Mesendoderm (in vitro differentiated cells): ENCODE results near the gene SYMPK.

Experiments used
- DNase-seq: peaks from one replicate; pipeline ENCODE4 v3.0.0; 2013
- H2AK5ac ChIP-seq: 2 replicates; pipeline ENCODE4 v1.6.1; 2013; ENCODE audit warnings: low read length, inconsistent platforms
- H2BK120ac ChIP-seq: 2 replicates; pipeline ENCODE4 v1.6.1; 2013; ENCODE audit warnings: low read depth, mild to moderate bottlenecking, low read length, moderate library complexity, mixed read lengths
- H2BK15ac ChIP-seq: replicated peaks from 2 replicates; pipeline ENCODE4 v1.6.1; 2013; ENCODE audit warnings: low read depth, mild to moderate bottlenecking, moderate library complexity
- H2BK5ac ChIP-seq: 2 replicates; pipeline ENCODE4 v1.6.1; 2013; ENCODE audit warnings: low read length, inconsistent platforms
- H3K18ac ChIP-seq: 2 replicates; pipeline ENCODE4 v1.6.1; 2013; ENCODE audit warnings: mild to moderate bottlenecking, low read length, mixed read lengths
- H3K23ac ChIP-seq: one replicate; pipeline ENCODE4 v1.6.1; 2013; ENCODE audit warnings: low read length
- H3K27ac ChIP-seq: 2 replicates; pipeline ENCODE4 v1.5.1; 2013; ENCODE audit warnings: low read depth, mild to moderate bottlenecking, inconsistent platforms, low read length, moderate library complexity
- H3K27me3 ChIP-seq: 2 replicates; pipeline ENCODE4 v1.6.1; 2013; ENCODE audit warnings: low read length, control low read depth, mild to moderate bottlenecking, inconsistent platforms; ENCODE audit not compliant: insufficient read depth, poor library complexity
- H3K36me3 ChIP-seq: 2 replicates; pipeline ENCODE4 v1.6.1; 2013; ENCODE audit warnings: low read length, inconsistent platforms; ENCODE audit not compliant: control insufficient read depth, insufficient read depth
- H3K4ac ChIP-seq: one replicate; pipeline ENCODE4 v1.6.1; 2013; ENCODE audit warnings: low read depth, mild to moderate bottlenecking, low read length, moderate library complexity
- H3K4me1 ChIP-seq: 2 replicates; pipeline ENCODE4 v1.6.1; 2013; ENCODE audit warnings: low read depth, low read length, inconsistent platforms; ENCODE audit not compliant: control insufficient read depth
- H3K4me2 ChIP-seq: 2 replicates; pipeline ENCODE4 v1.6.1; 2013; ENCODE audit warnings: low read length
- H3K4me3 ChIP-seq: 2 replicates; pipeline ENCODE4 v1.5.1; 2013; ENCODE audit warnings: mild to moderate bottlenecking, low read length
- H3K56ac ChIP-seq: one replicate; pipeline ENCODE4 v1.6.1; 2013; ENCODE audit warnings: low read length
- H3K79me1 ChIP-seq: 2 replicates; pipeline ENCODE4 v1.6.1; 2013; ENCODE audit warnings: low read length, inconsistent platforms
- H3K79me2 ChIP-seq: 2 replicates; pipeline ENCODE4 v1.6.1; 2013; ENCODE audit warnings: mild to moderate bottlenecking, low read length; ENCODE audit not compliant: control insufficient read depth, insufficient read depth
- H3K9ac ChIP-seq: 2 replicates; pipeline ENCODE4 v1.6.1; 2013; ENCODE audit warnings: low read length, inconsistent platforms
- H4K5ac ChIP-seq: one replicate; pipeline ENCODE4 v1.6.1; 2013; ENCODE audit warnings: low read length
- H4K8ac ChIP-seq: one replicate; pipeline ENCODE4 v1.6.1; 2013; ENCODE audit warnings: low read depth, mild to moderate bottlenecking, control low read depth, low read length, moderate library complexity
- WGBS: extraction: QIAGEN DNeasy Blood & Tissue Kit; methylation state at CpG from one replicate; pipeline ENCODE4 v1.1.7; 2013; ENCODE audit warnings: low lambda C conversion rate, missing lambda C conversion rate; ENCODE audit not compliant: insufficient coverage; ENCODE audit errors: extremely low coverage; 5-methylcytosine and 5-hydroxymethylcytosine counted together

Gene SYMPK

DNA sequence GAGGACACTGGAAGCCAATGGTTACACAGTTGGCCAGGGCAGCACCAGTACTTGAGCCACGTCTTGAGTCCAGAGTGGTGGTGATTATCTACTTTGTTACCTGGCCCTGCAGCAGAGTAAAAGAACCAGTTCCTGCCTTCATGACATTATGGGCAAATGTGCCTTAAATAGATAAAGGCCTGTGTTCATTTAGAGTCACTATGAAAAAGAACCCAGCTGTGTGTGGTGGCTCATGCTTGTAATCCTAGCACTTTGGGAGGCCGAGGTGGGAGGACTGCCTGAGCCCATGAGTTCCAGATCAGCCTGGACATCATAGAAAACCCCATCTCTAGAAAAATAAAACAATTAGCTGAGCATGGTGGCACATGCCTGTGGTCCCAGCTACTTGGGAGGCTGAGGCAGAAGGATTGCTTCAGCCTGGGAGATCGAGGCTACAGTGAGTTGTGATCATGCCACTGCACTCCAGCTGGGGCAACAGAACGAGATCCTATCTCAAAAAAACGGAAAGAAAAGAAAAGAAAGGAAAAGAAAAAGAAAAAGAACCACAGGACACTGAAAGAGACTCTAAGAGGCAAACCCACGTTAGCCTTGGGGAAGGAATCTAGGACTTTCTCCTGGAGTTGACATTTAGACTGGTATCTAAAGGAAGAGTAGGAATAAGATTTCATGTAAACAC, 26.4 kb upstream of the SYMPK start:
- H3K4me3 ChIP-seq = no peak overlapping the region
- no peak overlapping the region for H2BK15ac ChIP-seq
- no peak overlapping the region for H3K18ac ChIP-seq
- peaks cover 2% of the 10 kb centered on the region for H3K79me1 ChIP-seq
- no peak for DNase-seq
- no peaks in the 10 kb centered on the region for H3K4me1 ChIP-seq
- no peak overlapping the region for H3K23ac ChIP-seq
- no peaks in the 10 kb centered on the region for H3K36me3 ChIP-seq
- H2AK5ac ChIP-seq = no peak overlapping the region
- no peak overlapping the region for H3K4ac ChIP-seq
- no peak overlapping the region for H4K5ac ChIP-seq
- no peak overlapping the region for H3K56ac ChIP-seq
- H3K4me2 ChIP-seq = no peak overlapping the region
- no peak overlapping the region for H2BK5ac ChIP-seq
- H3K27me3 ChIP-seq = no peaks in the 10 kb centered on the region
- peaks cover 5% of the 10 kb centered on the region for H3K79me2 ChIP-seq
- H4K8ac ChIP-seq = no peak overlapping the region
- no CpG with 5 or more reads among the region's 6 CpGs for WGBS
- no peak overlapping the region for H3K27ac ChIP-seq
- H2BK120ac ChIP-seq = no peak overlapping the region
- no peak overlapping the region for H3K9ac ChIP-seq

DNA sequence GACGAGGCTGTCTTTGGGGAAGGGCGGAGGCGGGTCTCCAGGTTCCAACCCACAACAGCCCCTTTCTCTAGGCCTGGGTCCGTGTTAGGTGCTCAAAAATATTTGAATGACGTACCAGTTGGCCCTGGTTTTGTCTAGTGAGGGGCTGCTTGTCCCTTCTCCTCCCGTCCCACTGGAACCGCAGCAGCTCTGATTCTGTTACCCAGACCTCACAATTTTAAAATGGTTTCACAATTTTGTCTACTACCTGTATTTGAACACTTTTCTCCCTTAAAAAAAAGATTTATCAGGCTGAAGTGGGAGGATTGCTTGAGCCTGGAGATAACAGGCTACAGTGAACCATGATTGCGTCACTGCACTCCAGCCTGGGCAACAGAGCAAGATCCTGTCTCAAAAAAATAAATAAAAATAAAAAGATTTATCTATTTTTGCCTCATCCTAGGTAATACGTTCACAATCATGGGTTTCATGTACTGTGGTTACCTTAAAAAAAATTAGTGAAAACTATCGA, 24.3 kb upstream of the SYMPK start:
- H2BK5ac ChIP-seq = no peak overlapping the region
- no peak overlapping the region for H3K4me3 ChIP-seq
- peak overlapping the region; percentile 92 for H3K56ac ChIP-seq
- H3K36me3 ChIP-seq = no peaks in the 10 kb centered on the region
- peak overlapping the region; percentile 65 for H4K8ac ChIP-seq
- H3K18ac ChIP-seq = peak overlapping the region; percentile 33
- no peaks in the 10 kb centered on the region for H3K27me3 ChIP-seq
- H2BK15ac ChIP-seq = no peak overlapping the region
- no CpG with 5 or more reads among the region's 10 CpGs for WGBS
- H4K5ac ChIP-seq = no peak overlapping the region
- peak overlapping the region; percentile 76 for H3K4me2 ChIP-seq
- H3K79me2 ChIP-seq = peaks cover 5% of the 10 kb centered on the region
- no peak overlapping the region for H2AK5ac ChIP-seq
- H3K23ac ChIP-seq = no peak overlapping the region
- H2BK120ac ChIP-seq = no peak overlapping the region
- peaks cover 2% of the 10 kb centered on the region for H3K79me1 ChIP-seq
- H3K9ac ChIP-seq = peak overlapping the region; percentile 89
- no peak for DNase-seq
- H3K27ac ChIP-seq = no peak overlapping the region
- H3K4me1 ChIP-seq = peaks cover 2% of the 10 kb centered on the region
- H3K4ac ChIP-seq = peak overlapping the region; percentile 17

DNA sequence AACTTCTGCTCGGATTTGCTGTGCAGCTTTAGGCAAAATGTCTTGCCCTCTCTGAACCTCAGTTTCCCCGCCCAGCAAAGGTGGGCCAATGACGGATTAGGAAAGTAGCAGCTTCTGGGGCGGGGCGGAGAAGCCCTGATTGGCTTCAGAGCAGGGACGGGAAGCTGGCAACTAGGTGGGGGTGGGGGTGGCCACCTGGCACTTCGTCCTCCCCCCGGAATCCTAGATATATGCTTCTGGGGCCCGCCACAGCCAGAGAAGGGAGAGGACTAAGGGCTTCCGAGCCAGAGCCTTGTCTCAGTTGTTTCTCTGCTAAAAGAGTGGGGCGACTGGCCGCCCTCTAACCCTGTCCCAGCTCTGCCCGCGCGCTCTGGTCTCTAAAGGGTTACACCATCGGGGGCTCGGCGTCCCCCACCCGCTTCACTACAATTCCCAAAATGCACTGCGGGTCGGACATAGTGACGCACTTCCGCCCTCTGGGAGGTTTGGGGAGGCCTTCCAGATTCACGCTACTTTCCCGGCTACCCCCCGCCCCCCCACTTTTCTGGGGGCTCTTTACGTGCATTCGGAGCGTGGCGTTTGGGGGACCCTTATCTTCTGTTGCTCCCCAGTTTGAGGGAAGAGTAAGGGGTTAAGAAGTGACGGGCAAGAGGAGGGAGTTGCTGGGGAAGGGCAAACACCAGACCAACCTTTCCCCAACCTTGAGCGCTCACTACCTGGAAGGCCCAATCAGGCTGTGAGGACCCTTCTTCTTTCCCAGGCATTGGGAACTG, 23.7 kb upstream of the SYMPK start:
- Histone ChIP-seq H3K27me3 (no peaks in the 10 kb centered on the region), H3K4ac (peak overlapping the region; percentile 17), H3K79me1 (peaks cover 2% of the 10 kb centered on the region), H3K4me2 (peak overlapping the region; percentile 81), H3K79me2 (peaks cover 5% of the 10 kb centered on the region), H3K27ac (peak overlapping the region; percentile 78), H3K4me3 (peak overlapping the region; percentile 71), H2AK5ac (no peak overlapping the region), H3K9ac (peak overlapping the region; percentile 89), H4K8ac (peak overlapping the region; percentile 83), H2BK120ac (no peak overlapping the region), H3K36me3 (no peaks in the 10 kb centered on the region), H3K56ac (peak overlapping the region; percentile 92), H2BK5ac (no peak overlapping the region), H3K23ac (no peak overlapping the region), H3K4me1 (peaks cover 7% of the 10 kb centered on the region), H3K18ac (peak overlapping the region; percentile 51), H2BK15ac (no peak overlapping the region), H4K5ac (no peak overlapping the region)
- WGBS = no CpG with 5 or more reads among the region's 32 CpGs
- peak; percentile 97 for DNase-seq

DNA sequence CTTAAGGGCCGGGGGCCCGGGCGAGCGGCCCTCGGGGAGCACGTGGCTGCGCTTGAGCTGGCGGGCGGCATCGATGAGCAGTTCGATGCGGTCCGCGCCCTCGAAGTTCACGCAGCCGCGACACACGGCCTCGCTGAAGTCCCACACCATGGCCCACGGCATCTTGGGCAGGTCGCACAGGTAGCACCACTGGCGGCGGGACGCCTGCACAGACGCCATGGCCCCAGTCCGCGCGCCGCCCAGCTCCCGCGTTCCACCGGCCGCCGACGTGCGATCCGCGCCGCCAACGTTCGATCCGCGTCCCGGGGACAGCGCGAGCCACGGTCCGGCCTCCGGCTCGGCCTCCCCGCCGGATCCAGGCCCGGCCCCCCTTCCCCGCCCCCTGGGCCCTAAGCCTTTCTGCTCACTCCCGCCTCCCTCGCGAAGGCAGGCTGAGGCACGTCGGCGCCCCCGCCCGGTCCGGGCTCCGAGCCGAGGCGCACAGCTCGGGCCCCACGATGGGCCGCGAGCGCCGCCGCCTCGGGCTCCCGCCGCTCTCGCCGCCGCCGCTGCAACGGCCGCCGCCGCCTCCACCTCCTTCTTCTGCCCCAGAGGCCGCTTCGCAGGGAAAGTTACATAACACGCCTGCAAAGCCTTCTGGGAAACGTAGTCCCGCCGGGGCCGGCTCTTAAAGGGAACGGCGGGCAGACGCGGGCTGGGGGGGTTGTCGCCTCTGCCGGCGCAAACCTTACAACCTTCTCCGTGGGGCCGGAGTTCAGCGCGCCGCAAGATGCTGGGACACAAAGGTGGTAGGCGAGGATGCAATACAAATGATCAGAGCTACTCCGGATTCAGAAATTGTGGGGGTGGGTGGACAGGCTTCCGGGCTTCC, 22.8 kb upstream of the SYMPK start, which contains the start of gene IRF2BP1:
IRF2BP1 (minus strand) TSS at position 586 of the 871 bp plus-strand sequence; CDS start at position 219, 367 bp downstream.
- Histone ChIP-seq H3K9ac (peak within 1 kb of the TSS; percentile 89), H2AK5ac (no peak within 1 kb of the TSS), H2BK5ac (no peak within 1 kb of the TSS), H3K56ac (peak within 1 kb of the TSS; percentile 92), H4K8ac (peak within 1 kb of the TSS; percentile 83), H3K27ac (peak within 1 kb of the TSS; percentile 78), H2BK15ac (no peak within 1 kb of the TSS), H3K36me3 (no peaks in the 10 kb centered on the region), H3K4ac (peak within 1 kb of the TSS; percentile 25), H3K4me2 (peak within 1 kb of the TSS; percentile 81), H3K18ac (peak within 1 kb of the TSS; percentile 68), H4K5ac (no peak within 1 kb of the TSS), H2BK120ac (no peak within 1 kb of the TSS), H3K4me1 (peaks cover 13% of the 10 kb centered on the region), H3K27me3 (no peaks in the 10 kb centered on the region), H3K23ac (peak within 1 kb of the TSS; percentile 20), H3K4me3 (peak within 1 kb of the TSS; percentile 71), H3K79me1 (peaks cover 2% of the 10 kb centered on the region), H3K79me2 (peaks cover 5% of the 10 kb centered on the region)
- no CpG with 5 or more reads among the region's 107 CpGs for WGBS
- DNase-seq = peak; percentile 96

DNA sequence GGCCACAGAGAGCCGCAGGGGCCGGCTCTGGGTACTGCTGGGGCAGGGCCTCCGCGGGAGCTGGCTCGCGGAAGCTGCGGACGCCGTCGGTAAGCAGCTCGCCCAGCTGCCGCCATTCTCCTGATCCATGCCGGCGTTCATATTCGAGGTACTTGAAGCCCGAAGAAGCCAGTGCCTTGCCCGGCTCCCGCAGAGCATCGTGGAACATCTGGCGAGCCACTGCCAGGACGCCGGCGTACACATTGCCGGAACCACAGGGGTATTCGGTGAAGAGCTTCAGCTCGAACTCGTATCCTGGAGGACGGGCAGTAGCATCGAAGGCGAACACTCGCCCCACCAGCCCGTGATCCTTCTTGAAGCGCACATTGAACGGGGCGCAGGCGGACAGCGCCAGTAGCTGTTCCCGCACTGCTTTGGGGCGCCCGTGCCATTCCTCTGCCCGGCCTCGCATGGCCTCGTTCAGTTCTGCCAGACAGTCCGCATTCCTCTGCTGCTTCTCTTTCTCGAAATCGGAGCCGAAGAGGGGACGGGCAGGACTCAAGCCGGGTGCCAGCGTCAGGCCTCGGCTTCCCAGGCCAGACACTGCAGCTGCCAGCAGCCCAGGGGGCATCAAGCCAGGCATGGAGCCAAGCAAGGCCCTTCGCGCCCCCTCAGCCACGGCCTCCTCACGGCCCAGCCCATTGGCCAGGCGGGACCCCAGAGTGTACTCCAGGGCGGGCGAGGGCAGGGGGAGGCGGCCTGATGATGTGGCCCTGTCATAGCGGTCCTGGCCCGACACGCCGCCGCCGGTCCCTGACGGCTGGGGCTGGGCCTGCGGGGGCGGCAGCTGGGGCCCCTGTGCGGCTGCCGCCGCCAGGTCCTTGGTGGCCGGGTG, 22.0 kb upstream of the SYMPK start:
- Histone ChIP-seq H3K79me1 (peaks cover 2% of the 10 kb centered on the region), H2BK120ac (no peak overlapping the region), H4K5ac (no peak overlapping the region), H3K4me2 (peak overlapping the region; percentile 27), H3K27ac (peak overlapping the region; percentile 70), H2BK5ac (no peak overlapping the region), H3K4me3 (peak overlapping the region; percentile 41), H3K18ac (peak overlapping the region; percentile 68), H3K4ac (peak overlapping the region; percentile 25), H3K4me1 (peaks cover 13% of the 10 kb centered on the region), H3K36me3 (no peaks in the 10 kb centered on the region), H2BK15ac (no peak overlapping the region), H3K9ac (peak overlapping the region; percentile 78), H4K8ac (no peak overlapping the region), H3K56ac (peak overlapping the region; percentile 87), H2AK5ac (no peak overlapping the region), H3K79me2 (peaks cover 5% of the 10 kb centered on the region), H3K23ac (peak overlapping the region; percentile 20), H3K27me3 (no peaks in the 10 kb centered on the region)
- DNase-seq = peak; percentile 44
- WGBS = no CpG with 5 or more reads among the region's 72 CpGs
